ENCODE measurements around the gene DNM2.

DNA sequence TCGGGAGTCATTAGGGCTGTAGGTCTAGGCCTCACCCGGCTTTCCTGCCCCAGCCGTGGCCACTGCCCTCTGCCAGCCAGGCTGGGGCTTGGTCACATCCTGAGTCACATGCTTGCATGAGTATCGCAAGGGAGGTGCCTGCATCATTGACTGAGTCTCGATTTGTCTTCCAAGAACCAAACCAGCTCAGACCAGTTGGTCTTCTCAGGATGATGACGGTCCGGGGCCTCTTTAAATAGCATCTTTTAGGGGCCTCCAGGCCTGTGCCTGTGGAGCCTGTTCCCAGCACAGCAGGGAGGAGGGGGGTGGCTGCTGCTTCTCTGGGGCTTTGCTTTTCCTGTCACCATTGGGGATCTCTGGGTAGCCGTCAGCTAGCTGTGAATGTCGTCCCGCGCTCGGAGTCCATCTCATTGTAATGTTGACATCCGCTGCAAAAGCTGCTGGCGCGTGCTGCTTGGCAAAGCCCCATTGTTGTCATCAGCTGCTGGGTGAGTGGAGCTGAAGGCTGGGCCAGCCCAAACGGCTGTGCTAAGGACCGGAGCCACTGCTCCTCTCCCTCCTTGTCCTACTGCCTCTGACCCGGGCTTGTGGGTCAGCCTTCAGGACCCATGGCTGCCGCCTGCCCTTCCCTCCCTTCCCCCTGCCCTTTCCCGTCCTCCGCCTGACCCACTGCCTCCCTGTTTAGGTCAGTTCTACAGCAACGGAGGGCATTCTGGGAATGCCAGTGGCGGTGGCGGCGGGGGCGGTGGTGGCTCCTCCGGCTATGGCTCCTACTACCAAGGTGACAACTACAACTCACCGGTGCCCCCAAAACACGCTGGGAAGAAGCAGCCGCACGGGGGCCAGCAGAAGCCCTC, 31.0 kb upstream of the DNM2 start:
- TF ChIP-seq, protein P1, sequence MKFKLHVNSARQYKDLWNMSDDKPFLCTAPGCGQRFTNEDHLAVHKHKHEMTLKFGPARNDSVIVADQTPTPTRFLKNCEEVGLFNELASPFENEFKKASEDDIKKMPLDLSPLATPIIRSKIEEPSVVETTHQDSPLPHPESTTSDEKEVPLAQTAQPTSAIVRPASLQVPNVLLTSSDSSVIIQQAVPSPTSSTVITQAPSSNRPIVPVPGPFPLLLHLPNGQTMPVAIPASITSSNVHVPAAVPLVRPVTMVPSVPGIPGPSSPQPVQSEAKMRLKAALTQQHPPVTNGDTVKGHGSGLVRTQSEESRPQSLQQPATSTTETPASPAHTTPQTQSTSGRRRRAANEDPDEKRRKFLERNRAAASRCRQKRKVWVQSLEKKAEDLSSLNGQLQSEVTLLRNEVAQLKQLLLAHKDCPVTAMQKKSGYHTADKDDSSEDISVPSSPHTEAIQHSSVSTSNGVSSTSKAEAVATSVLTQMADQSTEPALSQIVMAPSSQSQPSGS (CRISPR knock-in tag; IDR thresholded peaks at IDR 0.05; ENCODE audit: borderline replicate concordance, low read depth): no peak
- TF ChIP-seq, protein P2, sequence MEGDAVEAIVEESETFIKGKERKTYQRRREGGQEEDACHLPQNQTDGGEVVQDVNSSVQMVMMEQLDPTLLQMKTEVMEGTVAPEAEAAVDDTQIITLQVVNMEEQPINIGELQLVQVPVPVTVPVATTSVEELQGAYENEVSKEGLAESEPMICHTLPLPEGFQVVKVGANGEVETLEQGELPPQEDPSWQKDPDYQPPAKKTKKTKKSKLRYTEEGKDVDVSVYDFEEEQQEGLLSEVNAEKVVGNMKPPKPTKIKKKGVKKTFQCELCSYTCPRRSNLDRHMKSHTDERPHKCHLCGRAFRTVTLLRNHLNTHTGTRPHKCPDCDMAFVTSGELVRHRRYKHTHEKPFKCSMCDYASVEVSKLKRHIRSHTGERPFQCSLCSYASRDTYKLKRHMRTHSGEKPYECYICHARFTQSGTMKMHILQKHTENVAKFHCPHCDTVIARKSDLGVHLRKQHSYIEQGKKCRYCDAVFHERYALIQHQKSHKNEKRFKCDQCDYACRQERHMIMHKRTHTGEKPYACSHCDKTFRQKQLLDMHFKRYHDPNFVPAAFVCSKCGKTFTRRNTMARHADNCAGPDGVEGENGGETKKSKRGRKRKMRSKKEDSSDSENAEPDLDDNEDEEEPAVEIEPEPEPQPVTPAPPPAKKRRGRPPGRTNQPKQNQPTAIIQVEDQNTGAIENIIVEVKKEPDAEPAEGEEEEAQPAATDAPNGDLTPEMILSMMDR (IDR thresholded peaks at IDR 0.05): no peak
- no peak for TF ChIP-seq ELF4 (CRISPR knock-in tag; IDR thresholded peaks at IDR 0.05; ENCODE audit: low read depth)
- no peak for TF ChIP-seq CREB1 (CRISPR knock-in tag; IDR thresholded peaks at IDR 0.05)
- TF ChIP-seq, protein P3, sequence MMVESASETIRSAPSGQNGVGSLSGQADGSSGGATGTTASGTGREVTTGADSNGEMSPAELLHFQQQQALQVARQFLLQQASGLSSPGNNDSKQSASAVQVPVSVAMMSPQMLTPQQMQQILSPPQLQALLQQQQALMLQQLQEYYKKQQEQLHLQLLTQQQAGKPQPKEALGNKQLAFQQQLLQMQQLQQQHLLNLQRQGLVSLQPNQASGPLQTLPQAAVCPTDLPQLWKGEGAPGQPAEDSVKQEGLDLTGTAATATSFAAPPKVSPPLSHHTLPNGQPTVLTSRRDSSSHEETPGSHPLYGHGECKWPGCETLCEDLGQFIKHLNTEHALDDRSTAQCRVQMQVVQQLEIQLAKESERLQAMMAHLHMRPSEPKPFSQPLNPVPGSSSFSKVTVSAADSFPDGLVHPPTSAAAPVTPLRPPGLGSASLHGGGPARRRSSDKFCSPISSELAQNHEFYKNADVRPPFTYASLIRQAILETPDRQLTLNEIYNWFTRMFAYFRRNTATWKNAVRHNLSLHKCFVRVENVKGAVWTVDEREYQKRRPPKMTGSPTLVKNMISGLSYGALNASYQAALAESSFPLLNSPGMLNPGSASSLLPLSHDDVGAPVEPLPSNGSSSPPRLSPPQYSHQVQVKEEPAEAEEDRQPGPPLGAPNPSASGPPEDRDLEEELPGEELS (CRISPR knock-in tag; IDR thresholded peaks at IDR 0.05): no peak
- TF ChIP-seq, protein P4, sequence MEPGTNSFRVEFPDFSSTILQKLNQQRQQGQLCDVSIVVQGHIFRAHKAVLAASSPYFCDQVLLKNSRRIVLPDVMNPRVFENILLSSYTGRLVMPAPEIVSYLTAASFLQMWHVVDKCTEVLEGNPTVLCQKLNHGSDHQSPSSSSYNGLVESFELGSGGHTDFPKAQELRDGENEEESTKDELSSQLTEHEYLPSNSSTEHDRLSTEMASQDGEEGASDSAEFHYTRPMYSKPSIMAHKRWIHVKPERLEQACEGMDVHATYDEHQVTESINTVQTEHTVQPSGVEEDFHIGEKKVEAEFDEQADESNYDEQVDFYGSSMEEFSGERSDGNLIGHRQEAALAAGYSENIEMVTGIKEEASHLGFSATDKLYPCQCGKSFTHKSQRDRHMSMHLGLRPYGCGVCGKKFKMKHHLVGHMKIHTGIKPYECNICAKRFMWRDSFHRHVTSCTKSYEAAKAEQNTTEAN (CRISPR knock-in tag; IDR thresholded peaks at IDR 0.05): no peak
- no peak for TF ChIP-seq CBFB (CRISPR knock-in tag; IDR thresholded peaks at IDR 0.05; ENCODE audit: low read depth)
- TF ChIP-seq, protein P5, sequence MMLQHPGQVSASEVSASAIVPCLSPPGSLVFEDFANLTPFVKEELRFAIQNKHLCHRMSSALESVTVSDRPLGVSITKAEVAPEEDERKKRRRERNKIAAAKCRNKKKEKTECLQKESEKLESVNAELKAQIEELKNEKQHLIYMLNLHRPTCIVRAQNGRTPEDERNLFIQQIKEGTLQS (CRISPR knock-in tag; conservative IDR thresholded peaks at IDR 0.05): no peak
- TF ChIP-seq, protein P6, sequence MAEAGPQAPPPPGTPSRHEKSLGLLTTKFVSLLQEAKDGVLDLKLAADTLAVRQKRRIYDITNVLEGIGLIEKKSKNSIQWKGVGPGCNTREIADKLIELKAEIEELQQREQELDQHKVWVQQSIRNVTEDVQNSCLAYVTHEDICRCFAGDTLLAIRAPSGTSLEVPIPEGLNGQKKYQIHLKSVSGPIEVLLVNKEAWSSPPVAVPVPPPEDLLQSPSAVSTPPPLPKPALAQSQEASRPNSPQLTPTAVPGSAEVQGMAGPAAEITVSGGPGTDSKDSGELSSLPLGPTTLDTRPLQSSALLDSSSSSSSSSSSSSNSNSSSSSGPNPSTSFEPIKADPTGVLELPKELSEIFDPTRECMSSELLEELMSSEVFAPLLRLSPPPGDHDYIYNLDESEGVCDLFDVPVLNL (CRISPR knock-in tag; IDR thresholded peaks at IDR 0.05; ENCODE audit: borderline replicate concordance, low read depth): no peak
- no peak for TF ChIP-seq NFATC4 (CRISPR knock-in tag; IDR thresholded peaks at IDR 0.05)
- TF ChIP-seq NR3C1 (CRISPR knock-in tag; conservative IDR thresholded peaks at IDR 0.05; ENCODE audit: low read depth): no peak

Measured in WTC11 (cell line).